ENCODE measurements around the gene AGR3. TPM values are rescaled to one million over a fixed set of nuclear protein-coding genes. Genes with fewer than 3 reads are reported as not detected.

AGR3 gene
- total RNA-seq (not detected), polyA plus RNA-seq (not detected)

DNA sequence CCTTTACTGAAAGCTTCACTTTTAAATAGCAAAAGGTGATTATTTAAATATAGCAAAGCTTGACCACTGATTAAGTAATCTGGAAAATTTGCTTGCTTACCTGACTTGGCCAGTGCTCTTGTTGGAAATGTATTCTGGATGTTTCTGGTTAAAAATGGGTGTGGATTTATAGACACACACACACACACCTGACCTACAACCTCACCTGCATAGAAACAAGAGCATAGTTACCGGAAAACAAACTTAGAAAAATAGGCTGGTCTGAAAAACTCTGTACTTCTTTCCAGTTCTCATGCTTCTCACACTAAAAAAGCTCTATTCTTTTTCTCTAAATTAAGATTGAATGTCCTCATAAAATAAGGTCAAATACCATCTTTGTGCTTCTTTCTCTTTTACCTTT lies at the start of gene AGR3:
TSS of gene AGR3 (minus strand) at position 140 of the 400 bp plus-strand sequence. CDS start 3,365 bp downstream, outside the sequence.
- Mint-ChIP-seq H3K4me3 (no peak within 1 kb of the TSS), H3K36me3 (no peaks in the 10 kb centered on the region), H3K9me3 (no peaks in the 10 kb centered on the region), H3K4me1 (no peaks in the 10 kb centered on the region), H3K27ac (no peak within 1 kb of the TSS), H3K27me3 (peaks cover 6% of the 10 kb centered on the region)
- DNase-seq (no peak), ATAC-seq (ENCODE audit: low read depth in 2 of 2) (no peak)
- Histone ChIP-seq H3K4me3 (ENCODE audit: low read depth, low read length) (no peak within 1 kb of the TSS), H3K27me3 (ENCODE audit: control insufficient read depth, insufficient read depth, low read length) (no peaks in the 10 kb centered on the region), H3K36me3 (ENCODE audit: control insufficient read depth, insufficient read depth, low read length) (no peaks in the 10 kb centered on the region), H3K9me3 (ENCODE audit: control insufficient read depth in 2 of 2, low read length in 2 of 2) (no peaks in the 10 kb centered on the region), H3K27ac (ENCODE audit: insufficient read depth, low read length, poor library complexity, severe bottlenecking) (no peak within 1 kb of the TSS), H3K4me1 (ENCODE audit: control insufficient read depth, insufficient read depth, low read length, poor library complexity, severe bottlenecking) (no peaks in the 10 kb centered on the region)

GRCh38 chr7:16930946-16931345 lies 49.2 kb upstream of the AGR3 start:
- no peaks in the 10 kb centered on the region for H3K9me3 ChIP-seq (ENCODE audit: control insufficient read depth in 2 of 2, low read length in 2 of 2)
- Mint-ChIP-seq H3K27ac (no peak overlapping the region), H3K9me3 (peaks cover 0 to 1% (median 0%) of the 10 kb centered on the region in 7 donors), H3K36me3 (no peaks in the 10 kb centered on the region), H3K4me3 (peak overlapping the region in 1 of 4 donors; percentile 44), H3K27me3 (no peaks in the 10 kb centered on the region), H3K4me1 (peaks cover 6 to 38% (median 23%) of the 10 kb centered on the region in 4 donors)
- H3K27me3 ChIP-seq (ENCODE audit: control insufficient read depth, insufficient read depth, low read length): no peaks in the 10 kb centered on the region
- H3K27ac ChIP-seq (ENCODE audit: insufficient read depth, low read length, poor library complexity, severe bottlenecking): no peak overlapping the region
- no peak for ATAC-seq (ENCODE audit: low read depth in 2 of 2)
- peaks cover 15% of the 10 kb centered on the region for H3K4me1 ChIP-seq (ENCODE audit: control insufficient read depth, insufficient read depth, low read length, poor library complexity, severe bottlenecking)
- peak in 1 of 3 donors; percentile 23 for DNase-seq
- H3K4me3 ChIP-seq (ENCODE audit: low read depth, low read length): no peak overlapping the region
- H3K36me3 ChIP-seq (ENCODE audit: control insufficient read depth, insufficient read depth, low read length): no peaks in the 10 kb centered on the region

DNA sequence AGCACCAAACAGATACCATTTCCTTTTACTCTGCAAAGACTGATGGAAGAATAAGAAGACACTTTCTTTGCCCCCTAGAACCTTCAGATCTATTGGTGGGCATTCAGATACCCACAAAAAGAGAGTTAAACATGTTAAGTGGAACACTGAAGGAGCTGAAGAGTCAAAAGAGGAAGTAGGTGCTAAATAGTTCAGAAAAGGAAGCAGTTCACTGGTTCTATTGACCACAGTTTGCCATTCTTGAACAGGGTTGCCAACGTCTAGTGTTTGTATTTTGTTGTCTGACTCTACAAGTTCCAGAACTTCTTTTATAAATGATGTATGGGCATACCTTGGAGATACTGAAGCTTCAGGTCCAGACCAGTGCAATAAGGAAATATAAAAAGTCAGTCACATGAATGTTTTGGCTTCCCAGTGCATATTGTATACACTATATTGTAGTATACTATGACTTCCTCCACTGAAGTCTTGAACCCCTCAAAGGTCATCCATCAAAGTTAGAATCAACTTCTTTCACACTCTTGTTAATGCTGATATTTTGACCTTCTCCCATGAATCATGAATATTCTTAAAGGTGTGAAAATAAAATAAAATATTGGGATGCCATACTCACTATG lies 47.5 kb upstream of the AGR3 start:
- ATAC-seq (ENCODE audit: low read depth in 2 of 2) (peak in 1 of 2 donors; percentile 22), DNase-seq (no peak)
- H3K9me3 Mint-ChIP-seq: peaks cover 0 to 1% (median 0%) of the 10 kb centered on the region in 7 donors
- Histone ChIP-seq H3K9me3 (ENCODE audit: control insufficient read depth in 2 of 2, low read length in 2 of 2) (no peaks in the 10 kb centered on the region), H3K27ac (ENCODE audit: insufficient read depth, low read length, poor library complexity, severe bottlenecking) (no peak overlapping the region), H3K4me3 (ENCODE audit: low read depth, low read length) (no peak overlapping the region), H3K4me1 (ENCODE audit: control insufficient read depth, insufficient read depth, low read length, poor library complexity, severe bottlenecking) (peaks cover 15% of the 10 kb centered on the region), H3K36me3 (ENCODE audit: control insufficient read depth, insufficient read depth, low read length) (no peaks in the 10 kb centered on the region), H3K27me3 (ENCODE audit: control insufficient read depth, insufficient read depth, low read length) (no peaks in the 10 kb centered on the region)
- H3K4me3 Mint-ChIP-seq: no peak overlapping the region
- no peaks in the 10 kb centered on the region for H3K27me3 Mint-ChIP-seq
- H3K36me3 Mint-ChIP-seq: no peaks in the 10 kb centered on the region
- peaks cover 6 to 36% (median 24%) of the 10 kb centered on the region in 4 donors for H3K4me1 Mint-ChIP-seq
- no peak overlapping the region for H3K27ac Mint-ChIP-seq

DNA sequence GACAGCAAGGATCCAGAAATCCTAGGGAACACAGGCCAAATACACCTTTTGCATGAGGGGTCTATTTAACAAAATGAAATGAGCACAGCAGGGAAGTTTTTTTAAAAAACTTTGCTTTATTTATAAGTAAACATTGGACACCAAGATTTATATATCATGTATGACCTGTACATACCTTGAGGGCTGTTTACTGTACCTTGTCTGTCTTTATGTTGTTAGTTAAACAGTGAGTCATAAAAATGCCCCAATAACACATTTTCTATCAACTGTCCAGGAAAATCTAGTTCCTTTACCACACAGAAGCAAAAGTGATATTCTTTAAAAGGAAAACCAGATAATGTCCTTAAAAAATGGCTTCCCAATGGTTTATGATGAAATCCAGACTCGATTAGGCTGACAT lies 45.1 kb upstream of the AGR3 start:
- Mint-ChIP-seq H3K27ac (no peak overlapping the region), H3K36me3 (no peaks in the 10 kb centered on the region), H3K9me3 (no peaks in the 10 kb centered on the region), H3K4me3 (no peak overlapping the region), H3K27me3 (no peaks in the 10 kb centered on the region), H3K4me1 (peaks cover 0 to 30% (median 21%) of the 10 kb centered on the region in 4 donors)
- Histone ChIP-seq H3K27ac (ENCODE audit: insufficient read depth, low read length, poor library complexity, severe bottlenecking) (no peak overlapping the region), H3K4me1 (ENCODE audit: control insufficient read depth, insufficient read depth, low read length, poor library complexity, severe bottlenecking) (no peaks in the 10 kb centered on the region), H3K9me3 (ENCODE audit: control insufficient read depth in 2 of 2, low read length in 2 of 2) (no peaks in the 10 kb centered on the region), H3K27me3 (ENCODE audit: control insufficient read depth, insufficient read depth, low read length) (no peaks in the 10 kb centered on the region), H3K36me3 (ENCODE audit: control insufficient read depth, insufficient read depth, low read length) (no peaks in the 10 kb centered on the region), H3K4me3 (ENCODE audit: low read depth, low read length) (no peak overlapping the region)
- DNase-seq: no peak
- ATAC-seq (ENCODE audit: low read depth in 2 of 2): no peak

DNA sequence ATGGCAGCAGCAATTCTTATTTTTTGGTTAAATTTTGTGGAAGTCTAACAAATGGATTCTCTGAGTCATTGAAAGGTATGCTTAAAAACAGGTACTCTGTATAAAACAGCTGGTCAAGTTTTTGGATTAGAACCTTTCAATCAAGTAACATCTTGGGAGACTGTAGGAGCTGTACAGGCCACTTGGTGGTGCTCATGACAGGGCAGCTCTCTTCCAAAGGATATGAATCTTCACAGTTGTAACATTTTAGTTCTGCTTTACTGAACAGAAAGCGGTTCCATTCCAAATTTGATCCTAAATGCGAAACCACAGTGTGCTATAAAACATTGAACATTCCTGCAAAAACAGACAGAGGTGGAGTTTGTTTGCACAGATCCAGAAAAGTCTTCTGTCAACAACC lies 44.5 kb upstream of the AGR3 start:
- no peaks in the 10 kb centered on the region for H3K4me1 ChIP-seq (ENCODE audit: control insufficient read depth, insufficient read depth, low read length, poor library complexity, severe bottlenecking)
- H3K4me3 ChIP-seq (ENCODE audit: low read depth, low read length): no peak overlapping the region
- ATAC-seq (ENCODE audit: low read depth in 2 of 2): no peak
- Mint-ChIP-seq H3K27ac (no peak overlapping the region), H3K4me3 (no peak overlapping the region), H3K9me3 (no peaks in the 10 kb centered on the region), H3K27me3 (no peaks in the 10 kb centered on the region), H3K36me3 (no peaks in the 10 kb centered on the region), H3K4me1 (peaks cover 0 to 27% (median 19%) of the 10 kb centered on the region in 4 donors)
- no peak overlapping the region for H3K27ac ChIP-seq (ENCODE audit: insufficient read depth, low read length, poor library complexity, severe bottlenecking)
- DNase-seq: peak in 1 of 3 donors; percentile 40
- no peaks in the 10 kb centered on the region for H3K27me3 ChIP-seq (ENCODE audit: control insufficient read depth, insufficient read depth, low read length)
- no peaks in the 10 kb centered on the region for H3K36me3 ChIP-seq (ENCODE audit: control insufficient read depth, insufficient read depth, low read length)
- no peaks in the 10 kb centered on the region for H3K9me3 ChIP-seq (ENCODE audit: control insufficient read depth in 2 of 2, low read length in 2 of 2)

GRCh38 chr7:16925609-16926008 lies 43.8 kb upstream of the AGR3 start:
- peaks cover 0 to 21% (median 13%) of the 10 kb centered on the region in 4 donors for H3K4me1 Mint-ChIP-seq
- H3K36me3 Mint-ChIP-seq: no peaks in the 10 kb centered on the region
- no peaks in the 10 kb centered on the region for H3K27me3 ChIP-seq (ENCODE audit: control insufficient read depth, insufficient read depth, low read length)
- H3K27ac Mint-ChIP-seq: no peak overlapping the region
- no peak overlapping the region for H3K4me3 Mint-ChIP-seq
- no peaks in the 10 kb centered on the region for H3K4me1 ChIP-seq (ENCODE audit: control insufficient read depth, insufficient read depth, low read length, poor library complexity, severe bottlenecking)
- DNase-seq (no peak), ATAC-seq (ENCODE audit: low read depth in 2 of 2) (no peak)
- H3K9me3 Mint-ChIP-seq: no peaks in the 10 kb centered on the region
- H3K27ac ChIP-seq (ENCODE audit: insufficient read depth, low read length, poor library complexity, severe bottlenecking): no peak overlapping the region
- no peak overlapping the region for H3K4me3 ChIP-seq (ENCODE audit: low read depth, low read length)
- H3K27me3 Mint-ChIP-seq: no peaks in the 10 kb centered on the region
- no peaks in the 10 kb centered on the region for H3K36me3 ChIP-seq (ENCODE audit: control insufficient read depth, insufficient read depth, low read length)
- no peaks in the 10 kb centered on the region for H3K9me3 ChIP-seq (ENCODE audit: control insufficient read depth in 2 of 2, low read length in 2 of 2)

DNA sequence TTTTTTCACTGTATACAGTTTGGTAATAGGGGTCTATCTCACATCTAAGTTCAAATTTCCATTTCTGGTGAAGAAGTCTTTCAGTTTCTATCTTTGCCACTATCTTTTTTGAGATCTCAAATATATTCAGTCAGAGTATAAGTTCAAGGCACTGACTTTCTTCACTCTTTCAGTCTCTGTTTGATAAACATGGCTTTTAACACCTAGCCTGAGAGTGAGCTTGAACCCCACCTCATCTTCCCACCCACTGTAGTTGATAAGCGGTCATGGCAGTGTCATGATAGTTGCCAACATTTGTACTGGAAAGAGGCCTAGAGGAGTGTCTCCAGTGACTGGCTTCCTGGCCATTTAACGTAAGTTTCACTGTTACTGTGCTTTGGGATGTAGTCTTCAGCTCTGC lies 41.2 kb upstream of the AGR3 start:
- Histone ChIP-seq H3K36me3 (ENCODE audit: control insufficient read depth, insufficient read depth, low read length) (no peaks in the 10 kb centered on the region), H3K4me1 (ENCODE audit: control insufficient read depth, insufficient read depth, low read length, poor library complexity, severe bottlenecking) (no peaks in the 10 kb centered on the region), H3K4me3 (ENCODE audit: low read depth, low read length) (no peak overlapping the region), H3K9me3 (ENCODE audit: control insufficient read depth in 2 of 2, low read length in 2 of 2) (no peaks in the 10 kb centered on the region), H3K27me3 (ENCODE audit: control insufficient read depth, insufficient read depth, low read length) (no peaks in the 10 kb centered on the region), H3K27ac (ENCODE audit: insufficient read depth, low read length, poor library complexity, severe bottlenecking) (no peak overlapping the region)
- H3K36me3 Mint-ChIP-seq: no peaks in the 10 kb centered on the region
- no peak for ATAC-seq (ENCODE audit: low read depth in 2 of 2)
- no peaks in the 10 kb centered on the region for H3K27me3 Mint-ChIP-seq
- H3K4me1 Mint-ChIP-seq: peaks cover 0 to 18% (median 6%) of the 10 kb centered on the region in 4 donors
- H3K27ac Mint-ChIP-seq: peak overlapping the region; percentile 9 to 53 (median 37)
- H3K9me3 Mint-ChIP-seq: no peaks in the 10 kb centered on the region
- no peak overlapping the region for H3K4me3 Mint-ChIP-seq
- DNase-seq: peak in 1 of 3 donors; percentile 45

DNA sequence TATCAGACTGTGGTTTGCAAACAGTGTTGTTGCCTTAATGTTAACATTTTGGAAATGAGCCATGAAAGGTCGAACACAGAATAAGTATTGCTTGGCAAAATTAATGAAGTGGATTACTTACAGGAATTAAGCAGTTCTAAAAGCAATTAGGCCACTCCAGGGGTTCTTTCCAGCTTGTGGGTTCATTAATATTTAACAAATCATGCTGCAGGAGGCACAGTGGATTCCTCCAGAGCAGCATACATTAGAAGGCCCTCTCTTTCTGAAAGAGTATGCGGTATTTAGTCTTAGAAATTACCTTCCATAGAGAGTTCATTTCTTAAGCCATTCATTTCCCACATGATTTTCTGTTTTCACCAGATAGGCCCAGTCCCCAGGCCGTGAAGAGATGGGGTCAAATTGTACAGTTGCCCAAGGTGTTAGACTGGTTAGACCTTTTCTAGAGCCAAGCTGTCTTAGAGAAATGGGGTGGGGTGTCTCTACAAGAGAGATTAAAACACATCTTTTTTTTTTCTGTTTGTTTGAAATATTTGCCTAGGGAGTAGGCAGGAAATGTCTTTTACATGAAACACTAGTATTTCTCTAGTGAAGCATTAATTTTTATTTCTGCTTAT lies 40.0 kb upstream of the AGR3 start:
- Histone ChIP-seq H3K4me1 (ENCODE audit: control insufficient read depth, insufficient read depth, low read length, poor library complexity, severe bottlenecking) (no peaks in the 10 kb centered on the region), H3K27me3 (ENCODE audit: control insufficient read depth, insufficient read depth, low read length) (no peaks in the 10 kb centered on the region), H3K36me3 (ENCODE audit: control insufficient read depth, insufficient read depth, low read length) (no peaks in the 10 kb centered on the region), H3K4me3 (ENCODE audit: low read depth, low read length) (no peak overlapping the region), H3K9me3 (ENCODE audit: control insufficient read depth in 2 of 2, low read length in 2 of 2) (no peaks in the 10 kb centered on the region), H3K27ac (ENCODE audit: insufficient read depth, low read length, poor library complexity, severe bottlenecking) (no peak overlapping the region)
- H3K27me3 Mint-ChIP-seq: no peaks in the 10 kb centered on the region
- H3K9me3 Mint-ChIP-seq: no peaks in the 10 kb centered on the region
- H3K27ac Mint-ChIP-seq: no peak overlapping the region
- H3K36me3 Mint-ChIP-seq: no peaks in the 10 kb centered on the region
- no peak overlapping the region for H3K4me3 Mint-ChIP-seq
- ATAC-seq (ENCODE audit: low read depth in 2 of 2) (no peak), DNase-seq (no peak)
- H3K4me1 Mint-ChIP-seq: peaks cover 0 to 18% (median 6%) of the 10 kb centered on the region in 4 donors

All from CD4-positive, CD25-positive, alpha-beta regulatory T cell (primary cell).